AG20443 (cell line): Measurements from ENCODE around the gene ZBTB7A.
A peak's percentile ranks its signal among the peaks of the same experiment; 100 is the strongest.

Experiments
- DNase-seq: peaks from one replicate; pipeline ENCODE4 v3.0.0; 2012; ENCODE audit warnings: low spot score, mixed read lengths

Gene ZBTB7A

DNA sequence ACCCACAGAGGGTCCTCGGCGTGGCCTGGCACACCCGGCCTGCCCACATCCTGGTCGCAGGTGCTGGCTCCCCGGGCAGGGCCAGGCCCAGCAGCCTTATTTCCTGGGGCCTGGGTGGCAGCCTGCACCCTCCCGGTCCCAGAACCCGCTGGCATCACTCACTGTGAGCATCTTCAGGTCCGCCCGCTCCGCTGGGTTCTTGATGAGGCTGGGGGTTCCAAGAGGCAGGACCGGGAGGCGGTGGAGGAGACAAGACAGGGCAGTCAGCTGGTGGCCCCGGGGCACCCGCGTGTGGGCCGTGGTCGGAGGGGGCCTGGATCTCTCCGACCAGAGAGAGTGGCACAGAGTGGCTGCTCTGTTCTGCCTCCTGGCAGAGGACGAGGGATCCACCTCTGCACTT is 27.6 kb upstream of the ZBTB7A start:
- DNase-seq = no peak

DNA sequence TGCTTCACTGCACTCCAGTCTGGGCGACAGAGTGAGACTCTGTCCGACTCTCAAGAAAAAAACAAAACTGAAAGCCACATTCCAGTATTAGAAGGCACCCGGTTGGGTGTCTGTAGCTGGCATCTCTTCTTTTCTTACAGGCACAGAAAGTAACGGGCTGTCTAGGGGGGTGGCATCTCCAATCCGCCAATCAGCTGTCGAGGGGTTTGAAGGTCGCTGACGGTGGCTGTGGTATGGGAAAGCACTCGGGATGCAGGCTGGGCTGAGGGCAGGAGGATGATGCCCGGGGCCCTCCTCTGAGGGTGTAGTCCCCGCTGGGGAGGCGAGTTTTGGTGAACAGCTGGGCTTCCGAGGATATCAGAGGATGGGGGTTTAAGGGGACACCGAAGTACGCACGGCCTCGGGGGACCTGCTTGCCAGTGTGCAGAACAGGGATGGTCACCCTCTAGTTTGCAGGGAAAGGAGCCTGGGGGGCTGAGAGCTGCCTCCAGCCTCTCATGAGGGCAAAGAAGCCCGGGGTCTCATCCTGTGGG is 27.0 kb upstream of the ZBTB7A start:
- DNase-seq = no peak

DNA sequence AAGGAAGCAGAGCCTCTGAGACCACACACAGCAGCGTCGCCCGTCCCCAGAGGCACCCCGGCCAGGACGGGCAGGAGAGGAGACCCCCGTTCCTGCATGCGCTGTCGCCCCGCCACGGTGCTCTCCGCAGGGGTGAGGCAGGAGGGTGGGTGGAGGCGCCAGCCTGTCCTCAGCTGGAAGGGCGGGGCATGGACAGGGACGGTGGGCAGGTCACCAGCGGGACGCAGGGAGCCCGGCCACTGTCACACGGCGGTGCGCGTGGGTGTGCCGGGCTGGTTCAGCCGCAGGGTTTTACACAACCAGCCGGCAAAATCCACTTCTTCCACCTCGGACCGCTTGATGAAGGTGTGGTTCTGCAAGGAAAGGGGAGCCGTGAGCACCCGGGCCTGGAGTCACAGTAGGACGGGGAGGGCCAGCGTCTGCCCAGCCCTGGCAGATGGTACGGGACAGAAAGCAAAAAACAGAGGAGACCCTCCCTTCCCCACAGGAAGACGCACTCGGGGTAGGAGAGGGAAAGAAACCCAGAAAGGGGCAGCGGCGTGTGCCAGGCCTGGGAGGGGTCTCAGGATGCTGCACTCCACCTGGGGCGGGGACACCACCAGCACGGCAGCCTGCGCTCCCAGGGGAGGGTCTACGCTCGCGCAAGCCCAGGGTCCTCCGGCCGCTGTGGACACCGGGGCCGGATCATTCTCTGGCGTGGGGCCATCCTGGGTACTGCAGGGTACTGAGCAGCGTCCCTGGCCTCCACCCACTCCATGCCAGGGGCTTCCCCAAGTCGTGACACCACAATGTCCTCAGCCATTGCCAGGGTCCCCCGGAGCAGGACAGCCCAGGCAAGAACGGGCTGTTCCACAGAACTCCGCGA is 23.9 kb upstream of the ZBTB7A start:
- no peak for DNase-seq

DNA sequence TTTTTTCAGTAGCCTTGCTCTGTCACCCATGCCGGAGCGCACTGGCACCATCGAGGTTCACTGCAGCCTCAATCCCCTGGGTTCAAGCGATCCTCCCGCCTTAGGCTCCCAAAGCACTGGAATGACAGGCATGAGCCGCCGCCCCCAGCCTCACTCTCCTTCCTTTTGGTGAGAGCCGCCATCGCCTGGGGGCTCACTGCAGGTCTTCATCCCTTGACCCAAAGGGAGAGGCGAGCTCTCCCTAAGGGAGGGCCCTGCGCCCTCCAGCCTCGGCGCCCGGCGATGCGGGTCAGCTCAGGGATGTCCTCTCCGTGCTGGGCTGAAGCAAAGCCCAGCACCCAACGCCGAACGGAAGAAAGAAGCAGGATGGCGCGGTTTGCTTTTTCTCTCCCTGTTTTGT is 23.2 kb upstream of the ZBTB7A start:
- no peak for DNase-seq

DNA sequence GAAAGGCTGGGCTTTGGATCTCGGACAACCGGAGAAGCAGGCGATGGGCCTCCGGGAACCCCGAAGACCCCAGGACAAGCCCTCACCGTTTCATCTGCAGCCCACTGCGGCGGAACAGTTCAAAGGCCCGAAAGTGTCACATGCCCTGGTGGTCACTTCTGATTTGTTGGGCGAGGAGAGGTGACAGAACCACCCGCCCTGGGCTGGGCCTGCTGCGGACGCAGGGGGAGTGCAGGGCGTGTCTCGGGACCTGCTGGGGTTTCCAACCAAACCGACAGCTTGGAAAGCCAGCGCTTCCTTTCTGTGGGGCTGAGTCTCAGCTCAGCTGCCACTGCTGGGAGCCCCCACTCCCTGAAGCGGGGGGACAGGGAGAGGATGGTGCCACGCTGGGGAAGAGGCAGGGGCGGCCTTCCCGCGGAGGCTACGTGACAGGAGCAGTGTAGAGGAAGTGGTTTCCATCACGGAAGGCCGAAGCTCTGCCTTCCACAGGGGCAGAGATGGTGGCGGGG is 22.8 kb upstream of the ZBTB7A start:
- DNase-seq = no peak

DNA sequence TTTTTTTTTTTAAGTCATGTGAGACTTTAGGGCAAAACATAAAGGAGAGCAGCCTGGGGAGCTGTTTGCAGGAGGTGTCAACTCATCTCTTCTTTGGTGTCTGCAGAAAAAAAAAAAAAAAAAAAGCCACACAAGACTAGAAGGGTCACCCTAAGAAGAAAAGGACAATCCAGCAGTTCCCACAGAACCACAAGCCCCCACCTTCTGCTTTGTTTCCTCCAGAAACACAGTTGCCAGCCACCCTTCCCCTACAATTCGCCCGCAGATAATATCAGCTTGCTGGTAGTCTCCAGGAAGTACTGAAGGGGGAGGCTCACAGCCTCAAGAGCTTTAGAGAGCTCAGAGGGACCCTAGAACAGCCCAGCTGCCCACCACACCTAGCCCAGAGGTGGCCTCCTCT is 22.3 kb upstream of the ZBTB7A start:
- DNase-seq = no peak

DNA sequence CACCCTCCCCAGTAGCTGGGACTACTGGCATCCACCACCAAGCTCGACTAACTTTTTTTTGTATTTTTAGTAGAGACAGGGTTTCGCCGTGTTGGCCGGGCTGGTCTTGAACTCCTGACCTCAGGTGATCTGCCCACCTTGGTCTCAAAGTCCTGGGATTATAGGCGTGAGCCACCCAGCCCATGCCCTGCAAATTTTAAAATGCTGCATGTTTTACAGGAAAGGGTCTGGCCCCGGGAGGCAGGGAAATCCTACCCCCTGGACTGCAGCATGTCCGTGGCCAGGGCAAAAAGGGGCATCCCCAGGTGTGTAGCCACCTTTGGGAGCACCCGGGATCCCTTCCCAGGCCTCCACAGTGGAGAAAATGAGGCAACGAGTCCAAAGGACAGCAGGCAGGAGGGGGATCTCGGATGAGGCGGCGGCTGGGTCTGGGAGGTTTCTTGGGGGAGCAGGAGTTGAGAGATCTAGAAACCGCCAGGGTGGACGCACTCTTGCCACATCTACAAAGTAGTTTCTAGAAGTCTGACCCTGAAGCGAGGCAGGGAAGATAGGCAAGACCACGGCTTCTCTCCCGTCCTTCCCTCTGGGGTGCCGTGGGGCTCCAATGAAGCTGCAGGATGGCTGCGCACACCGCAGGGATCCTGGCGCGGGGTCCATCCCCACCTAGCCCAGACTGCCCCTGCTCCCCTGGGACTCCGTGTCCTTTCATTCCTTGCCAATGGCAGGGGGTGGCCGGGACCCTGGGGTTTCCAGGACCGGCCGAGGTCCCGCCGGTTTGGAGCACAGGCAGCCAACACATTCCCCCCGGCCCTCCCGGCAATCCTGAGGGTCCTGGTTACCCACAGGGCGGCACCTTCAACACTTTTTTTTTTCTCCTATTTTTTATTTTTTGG is 21.3 kb upstream of the ZBTB7A start:
- no peak for DNase-seq

DNA sequence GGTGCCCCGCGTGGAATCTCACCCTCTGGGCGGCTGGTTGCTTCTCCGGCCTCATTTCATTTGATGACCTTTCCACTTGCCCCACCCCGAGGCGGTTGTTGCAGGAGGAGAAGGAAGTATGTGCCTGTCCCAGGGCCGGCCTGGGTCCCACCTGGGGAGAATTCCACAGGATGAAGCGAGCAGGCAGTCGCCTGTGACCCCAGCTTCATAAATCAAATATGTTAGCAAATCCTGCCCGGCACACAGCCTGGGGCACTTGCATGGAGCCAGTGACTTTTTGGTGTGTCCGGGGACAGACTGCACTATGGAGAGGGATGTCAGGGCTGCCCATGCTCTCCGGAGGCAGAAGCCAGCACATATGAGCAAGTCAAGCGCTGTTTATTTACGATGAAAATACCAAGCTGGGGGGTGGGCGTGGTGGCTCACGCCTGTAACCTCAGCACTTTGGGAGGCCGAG is 19.7 kb upstream of the ZBTB7A start:
- peak; percentile 14 for DNase-seq

DNA sequence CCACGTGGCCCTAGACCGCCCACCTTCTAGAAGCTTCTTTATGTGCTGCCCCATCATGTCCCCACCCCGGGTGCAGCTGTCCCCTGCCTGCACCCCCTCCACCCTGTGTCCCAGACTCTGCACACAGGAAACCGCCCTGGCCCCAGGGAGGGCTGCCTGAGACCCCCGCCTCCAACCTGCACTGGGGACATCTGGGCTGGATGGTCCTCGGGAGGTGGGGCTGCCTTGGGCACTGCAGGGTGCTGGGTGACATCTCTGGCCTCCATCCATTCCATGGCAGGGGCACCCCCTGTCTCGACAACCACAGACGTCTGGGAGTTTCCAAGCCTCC is 17.8 kb upstream of the ZBTB7A start:
- DNase-seq = no peak

DNA sequence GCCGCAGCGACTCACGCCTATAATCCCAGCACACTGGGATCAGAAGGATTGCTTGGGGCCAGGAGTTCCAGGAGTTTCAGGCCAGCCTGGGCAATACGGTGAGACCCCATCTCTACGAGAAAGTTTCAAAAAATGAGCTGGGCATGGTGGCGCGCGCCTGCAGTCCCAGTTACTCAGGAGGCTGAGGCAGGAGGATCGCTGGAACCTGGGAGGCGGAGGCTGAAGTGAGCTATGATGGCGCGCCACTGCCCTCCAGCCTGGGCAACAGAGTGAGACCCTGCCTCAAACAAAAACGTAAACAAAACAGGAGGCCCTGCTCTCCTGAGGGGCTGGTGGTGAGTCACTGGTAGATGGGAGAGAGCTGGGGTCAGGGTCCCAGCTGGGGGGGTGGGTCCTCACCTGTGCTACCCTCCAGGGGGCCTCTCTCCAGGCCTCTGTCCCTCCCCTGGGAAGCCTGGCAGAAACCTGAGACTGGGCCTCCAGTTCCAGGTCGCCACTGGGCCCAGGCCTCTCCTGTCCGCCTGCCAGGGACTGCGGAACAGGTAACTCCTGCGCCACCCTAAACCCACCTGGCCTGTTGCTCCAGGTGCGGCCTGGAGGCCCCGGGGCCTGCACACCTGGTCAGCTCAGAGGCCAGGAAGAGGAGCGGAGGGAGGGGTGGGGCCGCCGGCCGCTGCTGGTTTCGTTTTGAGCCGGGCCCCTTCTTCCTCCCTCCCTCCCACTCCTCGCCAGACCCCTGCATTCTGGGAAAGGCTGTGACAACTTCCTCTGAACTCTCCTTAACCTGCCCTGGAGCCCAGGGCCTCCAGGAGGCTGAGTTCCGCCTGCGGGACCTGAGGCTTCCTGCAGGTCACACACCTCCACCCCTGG is 17.2 kb upstream of the ZBTB7A start:
- no peak for DNase-seq

DNA sequence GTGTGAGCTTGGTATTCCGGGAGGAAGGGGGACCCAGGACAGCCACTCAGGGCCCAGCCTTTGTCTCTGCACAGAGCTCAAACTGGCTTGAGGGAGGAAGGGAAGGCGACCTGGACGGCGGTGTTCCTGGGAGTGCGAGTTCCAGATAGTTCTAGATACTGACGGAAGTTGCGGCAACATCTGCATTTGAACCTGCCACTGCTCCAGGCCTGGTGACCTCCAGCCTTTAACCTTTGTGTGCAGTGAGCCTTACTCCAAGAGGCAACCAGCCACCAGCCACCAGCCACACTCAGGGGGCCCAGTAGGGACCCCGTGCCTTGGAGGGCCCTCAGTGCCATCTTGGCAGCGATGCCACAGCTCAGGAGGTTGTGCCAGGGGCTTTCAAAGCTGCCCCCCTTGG is 15.5 kb upstream of the ZBTB7A start:
- DNase-seq = no peak

DNA sequence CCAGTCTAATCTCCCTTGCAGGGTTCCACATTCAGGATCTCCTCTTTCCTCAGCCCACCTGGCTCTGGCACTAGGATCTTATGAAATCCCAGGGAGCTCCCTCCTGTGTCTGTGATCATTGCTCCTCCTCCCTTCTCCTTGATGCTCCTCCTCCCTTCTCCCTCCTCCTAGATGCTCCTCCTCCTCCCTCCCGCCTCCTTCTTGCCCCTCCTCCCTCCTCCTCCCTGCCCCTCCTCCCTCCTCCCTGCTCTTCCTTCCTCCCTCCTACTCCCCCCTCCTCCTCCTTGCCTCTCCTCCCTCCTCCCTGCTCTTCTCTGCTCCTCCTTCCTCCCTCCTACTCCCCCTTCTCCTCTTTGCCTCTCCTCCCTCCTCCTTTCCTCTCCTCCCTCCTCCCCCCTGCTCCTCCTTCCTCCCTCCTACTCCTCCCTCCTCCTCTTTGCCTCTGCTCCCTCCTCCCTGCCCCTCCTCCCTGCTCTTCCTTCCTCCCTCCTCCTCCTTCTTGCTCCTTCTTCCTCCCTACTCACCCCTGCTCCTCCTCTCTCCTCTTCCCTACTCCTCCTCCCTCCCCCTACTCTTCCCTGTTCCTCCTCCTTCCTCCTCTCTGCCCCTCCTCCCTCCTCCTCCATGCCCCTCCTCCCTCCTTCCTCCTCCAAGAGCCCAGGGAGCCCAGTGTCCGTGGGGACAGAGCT is 14.9 kb upstream of the ZBTB7A start:
- DNase-seq = no peak

DNA sequence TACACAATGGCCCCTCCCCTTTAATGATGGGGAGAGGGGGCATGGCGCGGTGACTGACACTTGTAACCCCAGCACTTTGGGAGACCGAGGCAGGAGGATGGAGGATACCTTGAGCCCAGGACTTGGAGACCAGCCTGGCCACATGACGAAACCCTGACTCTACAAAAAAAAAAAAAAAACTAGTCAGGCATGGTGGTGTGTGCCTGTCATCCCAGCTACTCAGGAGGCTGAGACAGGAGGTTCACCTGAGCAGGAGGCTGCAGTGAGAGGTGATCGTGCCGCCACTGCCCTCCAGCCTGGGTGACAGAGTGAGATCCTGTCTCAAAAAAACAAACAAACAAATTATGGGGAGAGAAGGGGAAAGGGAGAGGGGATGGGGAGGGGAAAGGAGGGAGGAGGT is 13.8 kb upstream of the ZBTB7A start:
- DNase-seq = no peak

DNA sequence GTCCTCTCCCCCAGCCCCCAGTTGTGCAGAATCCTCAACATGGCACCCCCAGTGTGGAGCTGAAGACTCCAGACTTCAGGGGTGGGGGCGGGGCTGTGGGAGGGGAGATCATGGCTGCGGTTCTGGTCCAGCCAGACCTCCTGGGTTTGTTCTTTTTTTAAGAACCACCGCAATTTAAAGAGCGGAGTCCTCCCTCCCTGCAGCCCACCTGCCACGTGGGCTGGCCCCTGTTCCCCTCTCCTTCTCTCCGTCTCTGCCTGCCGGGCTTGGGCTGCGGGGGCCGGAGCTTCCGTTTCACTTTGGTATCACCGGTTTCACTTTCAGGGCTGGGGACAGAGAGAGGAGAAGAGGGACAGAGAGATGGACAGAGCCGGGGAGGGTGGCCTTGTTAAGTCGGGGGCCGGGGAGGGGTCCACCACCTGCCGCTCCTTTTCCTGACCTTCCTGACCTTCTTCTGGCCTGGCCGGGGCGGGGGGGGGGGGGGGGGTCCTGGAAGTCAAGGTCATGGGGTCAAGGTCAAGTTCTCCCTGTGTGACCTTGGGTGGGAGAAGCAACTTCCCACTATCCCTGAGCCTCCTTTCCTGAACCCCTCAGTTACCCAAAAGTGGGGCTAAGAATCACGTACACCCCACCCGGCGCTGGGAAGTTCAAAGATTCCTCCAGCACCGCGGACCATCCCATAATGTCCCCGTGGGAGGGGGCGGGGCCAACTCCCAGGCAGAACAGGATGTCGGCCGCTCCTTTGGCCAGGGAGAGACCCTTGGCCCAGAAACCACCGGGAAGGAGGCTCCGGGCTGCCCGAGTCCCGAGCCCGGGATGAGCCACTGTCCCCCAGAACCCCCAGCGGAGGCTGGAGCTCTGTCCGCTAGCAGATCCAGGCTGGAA is 11.3 kb upstream of the ZBTB7A start:
- peak; percentile 77 for DNase-seq

DNA sequence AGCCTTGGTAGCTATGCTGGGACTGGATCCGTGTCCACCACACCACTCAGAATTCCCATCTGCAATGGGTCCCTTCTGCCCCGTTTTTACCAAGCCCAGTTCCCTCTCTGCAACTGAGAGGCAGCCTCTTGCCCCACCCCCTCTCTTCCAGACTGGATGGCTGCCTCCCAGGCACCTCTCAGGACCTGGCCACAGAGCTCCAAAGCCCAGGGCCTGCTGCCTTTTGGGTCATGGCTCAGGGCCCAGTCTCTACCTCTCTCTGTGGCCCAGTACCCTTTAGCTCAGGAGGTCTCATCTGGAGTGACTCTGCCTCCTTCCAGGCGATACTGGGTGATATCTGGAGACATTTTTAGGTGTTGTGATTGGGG is 10.3 kb upstream of the ZBTB7A start:
- DNase-seq = no peak

DNA sequence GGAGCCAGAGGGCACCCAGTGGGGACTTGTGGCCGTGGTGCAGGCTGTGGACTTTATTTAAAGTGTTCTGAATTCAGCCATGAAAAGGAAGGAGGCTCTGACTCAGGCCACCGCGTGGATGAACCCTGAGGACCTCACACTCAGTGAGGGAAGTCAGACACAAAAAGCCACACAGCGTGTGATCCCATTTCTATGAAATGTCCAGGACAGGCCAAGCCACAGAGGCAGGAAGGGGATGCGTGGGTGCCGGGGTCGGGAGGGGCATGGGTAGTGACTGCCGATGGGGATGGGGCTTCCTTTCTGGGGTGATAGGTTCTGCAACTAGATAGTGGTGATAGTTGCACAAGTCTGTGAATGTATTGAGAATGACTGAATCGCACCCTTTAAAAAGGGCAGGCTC is 8.7 kb upstream of the ZBTB7A start:
- DNase-seq = no peak

DNA sequence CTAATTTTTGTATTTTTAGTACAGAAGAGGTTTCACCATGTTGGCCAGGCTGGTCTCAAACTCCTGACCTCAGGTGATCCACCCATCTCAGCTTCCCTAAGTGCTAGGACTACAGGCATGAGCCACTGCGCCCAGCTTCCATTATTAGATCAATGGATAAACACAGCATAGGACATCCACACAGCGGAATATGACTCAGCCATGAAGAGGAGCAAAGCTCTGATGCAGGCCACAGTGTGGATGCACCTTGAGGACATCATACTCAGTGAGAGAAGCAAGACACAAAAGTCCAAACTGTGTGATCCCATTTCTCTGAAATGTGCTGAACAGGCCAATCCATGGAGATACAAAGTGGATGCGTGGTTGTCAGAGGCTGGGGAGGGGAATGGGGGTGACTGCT is 4.9 kb upstream of the ZBTB7A start:
- no peak for DNase-seq

DNA sequence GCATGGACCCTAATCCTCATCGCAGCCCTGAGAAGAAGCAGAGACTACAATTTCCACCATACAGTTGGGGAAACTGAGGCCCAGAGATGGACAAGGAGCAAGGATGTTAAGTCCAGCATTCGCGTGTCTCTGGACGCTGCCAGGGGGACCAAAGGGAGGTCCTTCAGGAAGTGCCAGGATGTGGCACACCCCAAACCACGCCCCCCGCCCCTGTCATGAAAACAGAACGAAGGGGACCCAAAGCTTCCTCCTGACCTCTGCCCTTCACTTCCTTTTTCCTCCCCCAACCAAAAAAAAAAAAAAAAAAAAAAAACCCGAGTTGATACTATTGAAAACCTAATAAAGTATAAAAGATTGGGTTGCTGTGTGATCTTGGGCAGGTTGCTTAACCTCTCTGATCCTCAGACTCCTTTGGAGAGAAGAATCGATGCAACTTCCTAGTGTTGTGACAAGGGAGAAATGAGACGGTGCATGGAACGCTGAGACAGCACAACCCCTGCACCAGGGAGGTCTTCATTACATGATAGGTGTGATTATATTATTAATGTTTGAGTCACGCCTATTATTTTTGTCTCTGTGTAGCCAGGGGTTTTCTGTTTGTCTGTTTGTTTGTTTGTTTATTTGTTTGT is 2.7 kb upstream of the ZBTB7A start:
- no peak for DNase-seq

DNA sequence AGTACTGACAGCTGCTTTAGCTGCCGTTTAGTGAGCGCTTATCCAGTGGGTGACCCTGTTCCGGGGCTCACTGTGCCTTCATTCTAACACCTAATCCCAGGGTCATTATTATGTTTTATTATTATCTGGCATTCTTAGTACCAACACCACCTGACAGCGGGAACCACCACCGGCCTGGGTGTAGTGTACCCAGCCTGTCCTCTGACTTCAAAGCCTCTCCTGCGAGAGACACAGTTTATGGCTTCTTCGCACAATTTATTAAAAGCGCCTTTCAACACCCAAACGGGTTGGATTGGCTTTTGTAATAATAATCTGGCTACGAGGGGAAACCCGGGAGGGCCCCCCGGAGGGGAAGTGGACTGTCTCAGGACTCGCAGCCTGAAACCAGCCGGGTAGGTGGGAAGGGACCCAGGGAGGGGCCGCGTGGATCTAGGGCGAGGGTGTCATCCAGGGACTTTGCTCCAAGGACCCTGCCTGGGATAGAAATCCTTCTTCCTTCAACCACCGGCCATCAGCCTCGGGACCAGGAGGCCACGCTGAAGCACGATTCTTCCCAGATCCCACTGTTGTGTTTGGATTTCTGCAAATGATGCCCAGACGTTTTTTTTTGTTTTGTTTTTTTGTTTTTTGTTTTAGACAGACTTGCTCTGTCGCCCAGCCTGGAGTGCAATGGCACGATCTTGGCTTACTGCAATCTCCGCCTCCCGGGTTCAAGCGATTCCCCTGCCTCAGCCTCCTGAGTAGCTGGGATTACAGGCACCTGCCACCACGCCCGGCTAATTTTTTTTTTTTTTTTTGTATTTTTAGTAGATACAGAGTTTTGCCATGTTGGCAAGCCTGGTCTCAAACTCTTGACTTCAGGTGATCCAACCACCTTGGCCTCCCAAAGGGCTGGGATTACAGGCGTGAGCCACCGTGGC is 1.6 kb upstream of the ZBTB7A start:
- DNase-seq = peak; percentile 12
